Globus pallidus (tissue), 1 donor: Measurements from ENCODE around the gene CASP8AP2.
"Not testable (repeated sequence)": the region's sequence is repeated elsewhere in the genome, so short reads cannot be mapped to it uniquely, and the experiment has no call there.

Experiments
- DNase-seq: peaks from one replicate; pipeline ENCODE4 v3.0.0-alpha.2; 2015; ENCODE audit warnings: low spot score

The CASP8AP2 gene

GRCh38 chr6:89829472-89830169, at the start of gene CASP8AP2:
Gene CASP8AP2, plus strand, starts transcription at chr6:89829880.
- DNase-seq, result peak; percentile 96

DNA sequence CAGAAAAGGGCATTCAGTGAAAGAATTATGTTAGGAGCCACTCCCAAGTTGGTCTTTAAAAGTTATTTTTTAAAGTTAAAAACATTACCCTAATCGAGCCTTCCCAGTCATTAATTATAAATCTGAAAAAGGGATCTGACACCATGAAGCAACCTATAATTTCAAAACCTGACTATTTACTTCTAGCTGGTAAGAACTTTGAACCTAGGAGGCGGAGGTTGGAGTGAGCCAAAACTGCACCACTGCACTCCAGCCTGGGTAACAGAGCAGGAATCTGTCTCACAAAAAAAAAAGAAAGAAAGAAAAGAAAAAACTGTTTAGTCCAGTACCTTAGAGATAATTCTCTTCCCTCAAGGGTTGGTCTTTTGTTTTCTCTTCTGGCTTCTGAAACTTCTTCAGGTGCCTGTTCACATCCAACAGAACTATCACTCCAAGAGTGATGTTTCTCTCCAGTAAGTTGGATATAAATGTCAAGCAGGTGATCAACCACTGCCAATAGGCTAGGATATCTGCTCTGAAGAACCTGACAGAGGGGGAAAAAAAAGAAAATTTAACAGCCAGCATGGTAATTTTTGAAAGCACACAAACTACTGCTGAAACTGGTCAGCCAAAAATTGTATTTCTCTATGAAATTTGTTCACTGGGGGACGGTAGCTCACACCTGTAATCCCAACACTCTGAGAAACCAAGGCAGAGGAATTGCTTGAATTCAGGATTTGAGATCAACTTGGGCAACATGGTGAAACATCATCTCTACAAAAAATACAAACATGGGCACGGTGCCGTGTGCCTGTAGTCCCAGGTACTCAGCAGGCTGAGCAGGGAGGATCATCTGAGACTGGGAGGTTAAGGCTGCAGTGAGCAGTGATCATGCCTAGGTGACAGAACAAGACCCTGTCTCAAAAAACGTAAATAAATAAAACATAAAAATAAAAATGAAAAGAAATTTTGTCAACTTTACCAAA, 48.3 kb upstream of the CASP8AP2 start:
- no peak for DNase-seq

GRCh38 chr6:89782222-89782621, 47.5 kb upstream of the CASP8AP2 start:
- no peak for DNase-seq

GRCh38 chr6:89783293-89783692, 46.4 kb upstream of the CASP8AP2 start:
- DNase-seq, result not testable (repeated sequence)

DNA sequence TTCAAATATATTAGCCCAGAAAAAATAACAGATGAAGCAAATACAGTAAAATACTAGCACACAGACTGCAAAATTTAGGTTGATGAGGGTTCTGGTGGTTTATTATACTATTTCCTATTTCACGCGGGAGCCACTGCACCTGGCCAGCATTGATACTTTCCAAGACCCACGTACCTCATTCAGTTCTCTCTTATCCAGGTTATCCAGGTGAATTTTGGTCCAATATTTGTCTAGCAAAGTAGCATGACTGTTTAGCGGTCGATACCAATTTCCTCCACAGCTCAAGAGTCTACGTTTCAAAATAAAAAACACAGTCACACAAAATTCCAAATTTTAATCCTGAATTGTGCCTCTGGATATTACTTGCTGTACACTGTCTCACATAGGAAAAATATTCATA, 44.8 kb upstream of the CASP8AP2 start:
- DNase-seq, result no peak

DNA sequence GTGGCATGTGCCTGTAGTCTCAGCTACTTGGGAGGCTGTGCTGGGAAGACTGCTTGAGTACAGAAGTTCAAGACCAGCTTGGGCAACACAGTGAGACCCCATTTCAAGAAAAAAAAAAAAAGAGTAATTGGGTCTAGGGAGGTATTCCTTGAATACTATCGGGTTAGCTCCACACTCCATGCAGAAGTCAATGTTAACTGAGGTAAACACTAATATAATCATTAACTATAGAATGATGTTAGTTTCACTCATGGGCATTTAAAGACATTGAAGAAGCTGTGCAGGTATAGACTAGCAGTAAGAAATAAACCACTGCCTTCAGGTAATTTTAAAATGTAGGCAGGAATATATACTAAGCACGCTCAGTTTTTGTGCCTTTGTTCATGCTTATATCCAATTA, 42.7 kb upstream of the CASP8AP2 start:
- DNase-seq, result no peak

DNA sequence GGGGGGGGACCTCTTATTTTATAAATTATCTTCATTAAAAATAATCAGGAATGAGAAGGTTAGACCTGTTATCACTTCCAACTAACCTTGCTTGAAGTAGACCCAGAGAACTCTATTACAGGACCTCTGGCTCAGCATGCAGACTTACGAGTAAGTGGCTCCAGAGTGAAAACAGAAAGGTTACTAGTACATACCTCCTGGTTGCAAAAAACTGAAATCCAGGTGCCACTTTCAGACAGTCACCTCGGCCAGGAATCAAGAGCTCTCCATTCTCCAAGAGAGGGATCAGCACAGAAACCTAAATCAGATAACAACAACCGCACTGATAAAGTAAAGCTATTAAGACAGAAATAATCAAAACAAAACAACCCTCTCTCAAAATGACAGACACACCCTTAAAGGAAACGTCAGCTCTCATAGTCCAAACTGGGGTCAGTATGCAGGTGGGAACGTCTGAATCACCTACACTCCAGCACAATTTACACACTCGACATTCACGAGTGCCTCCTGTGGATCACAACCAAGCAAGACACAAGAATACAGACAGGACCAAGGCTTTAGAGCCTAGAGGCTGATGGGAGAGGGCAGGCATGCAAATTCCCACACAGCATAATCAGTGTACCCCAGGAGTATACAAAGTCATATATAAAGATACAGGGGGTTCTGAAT, 41.9 kb upstream of the CASP8AP2 start:
- no peak for DNase-seq

GRCh38 chr6:89789980-89790379, 39.7 kb upstream of the CASP8AP2 start:
- DNase-seq, result no peak

DNA sequence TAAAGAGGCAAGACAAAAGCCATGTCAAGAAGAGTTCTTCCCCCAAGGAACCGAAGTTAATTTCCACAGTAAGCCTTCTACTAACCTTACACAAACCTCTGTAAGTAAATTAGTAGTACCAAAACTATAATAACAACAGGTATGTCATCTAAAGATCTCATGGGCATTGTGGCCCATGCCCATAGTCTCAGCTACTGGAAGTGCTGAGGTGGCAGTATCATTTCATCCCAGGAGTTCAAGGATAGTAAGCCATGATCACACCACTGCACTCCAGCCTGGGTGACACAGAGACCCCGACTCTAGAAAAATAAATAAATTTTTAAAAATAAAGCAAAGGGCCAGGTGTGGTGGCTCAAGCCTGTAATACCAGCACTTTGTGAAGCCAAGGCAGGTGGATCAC, 39.3 kb upstream of the CASP8AP2 start:
- DNase-seq, result no peak

GRCh38 chr6:89792881-89793280, 36.8 kb upstream of the CASP8AP2 start:
- peak; percentile 8 for DNase-seq

- no peak for DNase-seq
Observed at GRCh38 chr6:89793586-89793985, 36.1 kb upstream of the CASP8AP2 start.

DNA sequence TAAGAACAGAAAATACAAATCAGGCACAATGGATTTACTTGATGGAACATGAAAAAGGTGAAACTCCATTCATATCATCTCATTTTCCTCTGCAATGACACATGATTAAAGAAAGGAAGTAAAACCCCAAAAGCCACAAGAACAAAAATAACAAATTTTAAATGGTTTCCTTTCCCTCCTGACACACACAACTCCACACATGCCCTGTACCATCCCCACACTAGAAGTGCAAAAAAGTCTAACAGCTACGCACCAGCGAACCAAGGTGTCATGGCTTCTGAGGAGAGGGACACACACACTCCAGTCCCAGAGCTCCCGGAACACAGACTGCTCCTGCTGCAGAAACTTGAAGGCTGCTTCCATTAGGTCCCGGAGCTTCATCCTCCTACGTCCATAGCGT, 35.4 kb upstream of the CASP8AP2 start:
- no peak for DNase-seq

DNA sequence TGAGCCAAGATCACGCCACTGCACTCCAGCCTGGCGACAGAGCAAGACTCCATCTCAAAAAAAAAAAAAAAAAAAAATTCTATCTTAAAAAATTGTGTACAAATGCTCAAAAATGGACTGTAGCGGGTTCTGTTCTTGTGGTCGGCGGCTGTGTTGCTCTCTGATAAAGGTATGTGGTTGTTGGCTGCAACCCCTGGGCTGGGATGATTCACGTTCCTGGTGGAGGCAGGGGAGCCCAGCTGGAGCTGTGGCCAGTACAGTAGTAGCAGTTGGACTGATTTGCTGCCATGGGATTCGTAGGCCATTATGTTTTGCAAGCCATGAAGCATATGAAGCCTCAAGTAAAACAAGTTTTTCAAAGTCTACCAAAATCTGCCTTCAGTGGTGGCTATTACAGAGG, 32.4 kb upstream of the CASP8AP2 start:
- DNase-seq, result no peak

DNA sequence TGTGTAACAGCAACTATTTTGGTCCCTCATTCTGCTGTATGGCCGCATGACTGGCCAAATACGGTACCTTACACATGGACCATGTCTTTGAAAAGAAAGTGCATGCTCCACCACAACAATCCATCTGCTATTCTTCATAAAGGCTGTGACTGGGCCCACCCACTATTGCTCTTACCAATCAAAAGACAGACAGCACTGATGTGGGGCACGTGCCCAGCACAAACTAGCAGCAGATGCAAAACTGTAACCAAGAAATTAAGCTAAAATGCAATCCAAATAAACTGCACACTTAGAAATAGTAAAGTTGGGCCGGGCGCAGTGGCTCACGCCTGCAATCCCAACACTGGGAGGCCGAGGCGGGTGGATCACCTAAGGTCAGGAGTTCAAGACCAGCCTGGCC, 30.6 kb upstream of the CASP8AP2 start:
- no peak for DNase-seq

GRCh38 chr6:89799756-89800155, 29.9 kb upstream of the CASP8AP2 start:
- DNase-seq, result no peak

GRCh38 chr6:89803271-89803670, 26.4 kb upstream of the CASP8AP2 start:
- no peak for DNase-seq

- DNase-seq, result no peak
Observed at GRCh38 chr6:89805814-89806371, 23.8 kb upstream of the CASP8AP2 start.

DNA sequence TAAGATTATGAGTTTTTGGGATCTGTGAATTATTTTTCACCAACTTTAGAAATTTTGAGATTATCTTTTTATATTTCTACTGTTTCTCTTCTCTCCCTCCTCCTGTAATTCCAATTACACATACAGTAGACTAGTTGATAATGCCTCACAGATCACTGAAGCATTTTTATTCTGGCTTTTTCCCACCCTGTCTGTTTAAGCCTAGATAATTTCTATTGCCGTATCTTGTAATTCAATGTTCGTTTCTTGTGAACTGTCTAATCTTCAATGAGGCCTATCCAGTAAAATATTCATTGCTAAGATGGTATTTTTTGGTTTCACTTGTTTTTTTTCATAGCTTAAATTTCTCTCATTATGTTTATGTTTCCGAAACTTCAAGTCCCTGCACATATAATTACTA, 22.1 kb upstream of the CASP8AP2 start:
- DNase-seq, result no peak

DNA sequence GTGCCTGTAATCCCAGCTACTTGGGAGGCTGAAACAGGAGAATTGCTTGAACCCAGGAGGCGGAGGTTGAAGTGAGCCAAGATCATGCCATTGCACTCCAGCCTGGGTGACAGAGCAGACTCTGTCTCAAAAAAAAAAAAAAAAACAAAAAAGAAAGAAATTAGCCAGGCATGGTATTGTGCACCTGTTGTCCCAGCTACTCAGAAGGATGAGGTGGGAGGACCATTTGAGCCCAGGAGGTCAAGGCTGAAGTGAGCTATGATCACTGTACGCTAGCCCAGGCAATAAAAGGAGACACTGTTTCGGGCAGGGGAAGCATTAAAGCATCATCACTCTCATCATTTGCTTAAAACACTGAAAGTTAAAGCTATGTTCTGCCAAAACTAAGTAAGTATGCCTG, 16.3 kb upstream of the CASP8AP2 start:
- not testable (repeated sequence) for DNase-seq

- DNase-seq, result no peak
Observed at GRCh38 chr6:89817481-89817880, 12.2 kb upstream of the CASP8AP2 start.

DNA sequence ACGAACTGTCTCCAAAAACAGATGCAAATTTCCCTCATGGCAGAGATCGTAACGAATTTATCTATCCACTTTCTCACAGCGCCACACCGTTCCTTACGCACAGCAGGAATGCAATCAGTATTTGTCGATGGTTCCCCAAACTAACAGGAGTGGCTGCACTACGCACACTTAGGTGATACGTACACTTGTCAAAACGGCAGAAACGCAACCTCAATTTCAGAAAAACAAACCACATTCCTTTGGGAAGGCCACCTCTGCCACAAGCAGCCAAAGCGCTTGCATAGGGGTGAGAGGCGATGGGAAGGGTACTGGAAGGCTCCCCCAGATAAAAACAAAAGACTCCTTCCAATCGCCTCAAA, 10.7 kb upstream of the CASP8AP2 start:
- DNase-seq, result peak; percentile 11

- peak; percentile 92 for DNase-seq
Observed at GRCh38 chr6:89819336-89820130, 10.1 kb upstream of the CASP8AP2 start, which contains the start of gene MDN1. Gene MDN1, minus strand, starts transcription at chr6:89819794. Its CDS starts 187 bp downstream, at chr6:89819607.
